ENCODE data around the gene PML. TPM values are rescaled to one million over a fixed set of nuclear protein-coding genes. Genes with fewer than 3 reads are reported as not detected.

The PML gene
- polyA plus RNA-seq, 3 donors: 13.1 to 40.7 (median 20.6) TPM

GRCh38 chr15:73946046-73946721 is 48.3 kb upstream of the PML start:
- Histone ChIP-seq H3K27ac (ENCODE audit: low read depth in 1 of 2, low read length in 2 of 2) (no peak overlapping the region), H3K4me2 (replicated peaks; ENCODE audit: extremely low read depth, low read length, poor library complexity, severe bottlenecking) (no peak overlapping the region), H3K9ac (ENCODE audit: insufficient read depth, low read length, poor library complexity, severe bottlenecking) (no peak overlapping the region), H3K4me1 (ENCODE audit: control insufficient read depth in 1 of 2, insufficient read depth in 2 of 2, low read length in 2 of 2) (peaks cover 0 to 1% of the 10 kb centered on the region in 2 donors), H3K36me3 (replicated peaks in 1 of 2; ENCODE audit: control insufficient read depth in 1 of 2, insufficient read depth in 2 of 2, low read length in 2 of 2) (no peaks in the 10 kb centered on the region), H3K79me2 (ENCODE audit: insufficient read depth, low read length) (no peaks in the 10 kb centered on the region), H2AFZ (ENCODE audit: insufficient read depth, low read depth, low read length, poor library complexity, severe bottlenecking) (no peak overlapping the region), H3K27me3 (ENCODE audit: control insufficient read depth in 2 of 2, insufficient read depth in 2 of 2, low read length in 2 of 2) (no peaks in the 10 kb centered on the region), H3K4me3 (replicated peaks in 1 of 3; ENCODE audit: low read depth in 2 of 3, low read length in 3 of 3) (no peak overlapping the region), H3K9me3 (replicated peaks in 1 of 2; ENCODE audit: control insufficient read depth in 1 of 2, insufficient read depth in 1 of 2, low read length in 2 of 2) (no peaks in the 10 kb centered on the region), H4K20me1 (ENCODE audit: insufficient read depth, low read length) (no peaks in the 10 kb centered on the region)
- intact Hi-C loops (cut with micrococcal nuclease): no loop called here
- H3K36me3 Mint-ChIP-seq: no peaks in the 10 kb centered on the region
- 37% methylated on average over 12 of the region's 17 CpGs for WGBS (ENCODE audit: insufficient coverage)
- no peak for DNase-seq
- peaks cover under 1% of the 10 kb centered on the region for H3K4me1 Mint-ChIP-seq
- H3K27me3 Mint-ChIP-seq (ENCODE audit: low read depth in 3 of 3): peaks cover 0 to 5% (median 3%) of the 10 kb centered on the region in 3 donors
- H3K4me3 Mint-ChIP-seq: no peak overlapping the region
- TF ChIP-seq CTCF (IDR thresholded peaks at IDR 0.05): no peak
- no peaks in the 10 kb centered on the region for H3K9me3 Mint-ChIP-seq
- H3K27ac Mint-ChIP-seq: no peak overlapping the region

- no peak for TF ChIP-seq CTCF (IDR thresholded peaks at IDR 0.05)
- no peaks in the 10 kb centered on the region for H3K36me3 Mint-ChIP-seq
- Histone ChIP-seq H3K9me3 (replicated peaks in 1 of 2; ENCODE audit: control insufficient read depth in 1 of 2, insufficient read depth in 1 of 2, low read length in 2 of 2) (no peaks in the 10 kb centered on the region), H3K79me2 (ENCODE audit: insufficient read depth, low read length) (no peaks in the 10 kb centered on the region), H3K27me3 (ENCODE audit: control insufficient read depth in 2 of 2, insufficient read depth in 2 of 2, low read length in 2 of 2) (no peaks in the 10 kb centered on the region), H3K36me3 (replicated peaks in 1 of 2; ENCODE audit: control insufficient read depth in 1 of 2, insufficient read depth in 2 of 2, low read length in 2 of 2) (no peaks in the 10 kb centered on the region), H3K27ac (ENCODE audit: low read depth in 1 of 2, low read length in 2 of 2) (no peak overlapping the region), H2AFZ (ENCODE audit: insufficient read depth, low read depth, low read length, poor library complexity, severe bottlenecking) (no peak overlapping the region), H3K4me2 (replicated peaks; ENCODE audit: extremely low read depth, low read length, poor library complexity, severe bottlenecking) (no peak overlapping the region), H4K20me1 (ENCODE audit: insufficient read depth, low read length) (no peaks in the 10 kb centered on the region), H3K4me3 (replicated peaks in 1 of 3; ENCODE audit: low read depth in 2 of 3, low read length in 3 of 3) (no peak overlapping the region), H3K9ac (ENCODE audit: insufficient read depth, low read length, poor library complexity, severe bottlenecking) (no peak overlapping the region), H3K4me1 (ENCODE audit: control insufficient read depth in 1 of 2, insufficient read depth in 2 of 2, low read length in 2 of 2) (peaks cover 4 to 8% of the 10 kb centered on the region in 2 donors)
- intact Hi-C loops (cut with micrococcal nuclease): no loop called here
- H3K27me3 Mint-ChIP-seq (ENCODE audit: low read depth in 3 of 3): peaks cover 0 to 5% (median 3%) of the 10 kb centered on the region in 3 donors
- H3K27ac Mint-ChIP-seq: no peak overlapping the region
- no peaks in the 10 kb centered on the region for H3K9me3 Mint-ChIP-seq
- 100% methylated on average over 8 of the region's 9 CpGs for WGBS (ENCODE audit: insufficient coverage)
- H3K4me3 Mint-ChIP-seq: no peak overlapping the region
- H3K4me1 Mint-ChIP-seq: peaks cover 3% of the 10 kb centered on the region
- no peak for DNase-seq
Observed at GRCh38 chr15:73946795-73947370, 47.6 kb upstream of the PML start.
